ENCODE measurements around the gene RAB27B.
"Not testable (repeated sequence)": the region's sequence is repeated elsewhere in the genome, so short reads cannot be mapped to it uniquely, and the experiment has no call there.

The RAB27B gene

GRCh38 chr18:54852780-54853675, 24.8 kb downstream of the RAB27B start:
- H3K4me3 ChIP-seq (ENCODE audit: low read depth, low read length, poor library complexity, severe bottlenecking): no peak overlapping the region

DNA sequence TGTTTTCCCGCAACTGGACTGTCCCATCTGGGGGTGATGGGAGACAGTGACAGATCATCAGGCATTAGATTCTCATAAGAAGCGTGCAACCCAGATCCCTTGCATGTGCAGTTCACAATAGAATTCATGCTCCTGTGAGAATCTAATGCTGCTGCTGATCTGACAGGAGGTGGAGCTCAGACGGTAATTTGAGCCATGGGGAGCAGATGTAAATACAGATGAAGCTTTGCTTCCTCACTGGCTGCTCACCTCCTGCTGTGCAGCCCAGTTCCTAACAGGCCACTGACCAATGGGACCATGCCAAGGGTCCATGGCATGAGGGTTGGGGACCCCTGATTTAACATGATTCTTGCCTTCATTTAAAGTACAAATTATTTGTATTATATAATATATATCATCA, 26.8 kb downstream of the RAB27B start:
- H3K4me2 ChIP-seq (ENCODE audit: low read length): not testable (repeated sequence)

More at GRCh38 chr18:54852780-54853675, 24.8 kb downstream of the RAB27B start:
- Histone ChIP-seq H3F3A (ENCODE audit: insufficient read depth, low read length) (no peaks in the 10 kb centered on the region), H3K27me3 (ENCODE audit: insufficient read depth, low read length) (no peaks in the 10 kb centered on the region), H3K9me2 (ENCODE audit: low read depth, low read length) (no peaks in the 10 kb centered on the region), H3K79me2 (ENCODE audit: insufficient read depth, low read length) (no peaks in the 10 kb centered on the region), H3K36me3 (ENCODE audit: insufficient read depth, low read length) (no peaks in the 10 kb centered on the region), H3K4me1 (ENCODE audit: insufficient read depth, low read length, severe bottlenecking) (no peaks in the 10 kb centered on the region), H3K9me3 (ENCODE audit: low read length) (no peaks in the 10 kb centered on the region), H4K20me1 (ENCODE audit: insufficient read depth, low read length) (no peaks in the 10 kb centered on the region), H3K9ac (ENCODE audit: low read length) (no peak overlapping the region), H3K4me2 (ENCODE audit: low read length) (no peak overlapping the region), H2AFZ (ENCODE audit: low read length) (no peak overlapping the region), H3K27ac (ENCODE audit: low read depth, low read length, poor library complexity, severe bottlenecking) (no peak overlapping the region)
- no peak for TF ChIP-seq EZH2 (IDR thresholded peaks at IDR 0.05; ENCODE audit: borderline replicate concordance, low read length)
- TF ChIP-seq CTCF (IDR thresholded peaks at IDR 0.05; ENCODE audit: low read length): no peak

GRCh38 chr18:54856105-54856646, 27.9 kb downstream of the RAB27B start:
- H3K4me1 ChIP-seq (ENCODE audit: insufficient read depth, low read length, severe bottlenecking): no peaks in the 10 kb centered on the region
- no peaks in the 10 kb centered on the region for H3K79me2 ChIP-seq (ENCODE audit: insufficient read depth, low read length)
- no peaks in the 10 kb centered on the region for H3K36me3 ChIP-seq (ENCODE audit: insufficient read depth, low read length)
- no peaks in the 10 kb centered on the region for H3K9me2 ChIP-seq (ENCODE audit: low read depth, low read length)
- H3K4me2 ChIP-seq (ENCODE audit: low read length): no peak overlapping the region
- no peak for TF ChIP-seq EZH2 (IDR thresholded peaks at IDR 0.05; ENCODE audit: borderline replicate concordance, low read length)
- TF ChIP-seq CTCF (IDR thresholded peaks at IDR 0.05; ENCODE audit: low read length): no peak
- no peaks in the 10 kb centered on the region for H3K9me3 ChIP-seq (ENCODE audit: low read length)
- H3K4me3 ChIP-seq (ENCODE audit: low read depth, low read length, poor library complexity, severe bottlenecking): no peak overlapping the region
- no peaks in the 10 kb centered on the region for H4K20me1 ChIP-seq (ENCODE audit: insufficient read depth, low read length)
- no peaks in the 10 kb centered on the region for H3F3A ChIP-seq (ENCODE audit: insufficient read depth, low read length)
- no peak overlapping the region for H2AFZ ChIP-seq (ENCODE audit: low read length)
- H3K27ac ChIP-seq (ENCODE audit: low read depth, low read length, poor library complexity, severe bottlenecking): no peak overlapping the region
- no peaks in the 10 kb centered on the region for H3K27me3 ChIP-seq (ENCODE audit: insufficient read depth, low read length)
- H3K9ac ChIP-seq (ENCODE audit: low read length): no peak overlapping the region

More for the DNA sequence above, 26.8 kb downstream of the RAB27B start:
- not testable (repeated sequence) for H3K9me3 ChIP-seq (ENCODE audit: low read length); H3K4me3 ChIP-seq (ENCODE audit: low read depth, low read length, poor library complexity, severe bottlenecking); H3K9ac ChIP-seq (ENCODE audit: low read length); H2AFZ ChIP-seq (ENCODE audit: low read length); H4K20me1 ChIP-seq (ENCODE audit: insufficient read depth, low read length); H3F3A ChIP-seq (ENCODE audit: insufficient read depth, low read length); H3K79me2 ChIP-seq (ENCODE audit: insufficient read depth, low read length); H3K27me3 ChIP-seq (ENCODE audit: insufficient read depth, low read length); H3K4me1 ChIP-seq (ENCODE audit: insufficient read depth, low read length, severe bottlenecking); H3K36me3 ChIP-seq (ENCODE audit: insufficient read depth, low read length); H3K9me2 ChIP-seq (ENCODE audit: low read depth, low read length); H3K27ac ChIP-seq (ENCODE audit: low read depth, low read length, poor library complexity, severe bottlenecking)
